ENCODE measurements around the gene GPR55. TPM values are rescaled to one million over a fixed set of nuclear protein-coding genes. Genes with fewer than 3 reads are reported as not detected.
A peak's percentile ranks its signal among the peaks of the same experiment; 100 is the strongest.
"Not testable (repeated sequence)": the region's sequence is repeated elsewhere in the genome, so short reads cannot be mapped to it uniquely, and the experiment has no call there.

GPR55 gene
- total RNA-seq (2.1 TPM), polyA plus RNA-seq (1.9 TPM)
- long read RNA-seq, donor 1 = 0 reads
- long read RNA-seq, donor 2 = 0 reads
- long read RNA-seq, donor 3 = 0 reads
- long read RNA-seq, donor 4 = 0 reads
- long read RNA-seq, donor 5 = 0 reads
- long read RNA-seq, donor 6 = 0 reads
- long read RNA-seq, donor 7 = 0 reads
- long read RNA-seq, donor 8, partial matches to known transcripts = 0 of 1 reads
- long read RNA-seq, donor 8, other reads (novel, unspliced or antisense) = 0 of 1 reads
- long read RNA-seq, donor 9 = 0 reads
- long read RNA-seq, donor 10 = 0 reads

DNA sequence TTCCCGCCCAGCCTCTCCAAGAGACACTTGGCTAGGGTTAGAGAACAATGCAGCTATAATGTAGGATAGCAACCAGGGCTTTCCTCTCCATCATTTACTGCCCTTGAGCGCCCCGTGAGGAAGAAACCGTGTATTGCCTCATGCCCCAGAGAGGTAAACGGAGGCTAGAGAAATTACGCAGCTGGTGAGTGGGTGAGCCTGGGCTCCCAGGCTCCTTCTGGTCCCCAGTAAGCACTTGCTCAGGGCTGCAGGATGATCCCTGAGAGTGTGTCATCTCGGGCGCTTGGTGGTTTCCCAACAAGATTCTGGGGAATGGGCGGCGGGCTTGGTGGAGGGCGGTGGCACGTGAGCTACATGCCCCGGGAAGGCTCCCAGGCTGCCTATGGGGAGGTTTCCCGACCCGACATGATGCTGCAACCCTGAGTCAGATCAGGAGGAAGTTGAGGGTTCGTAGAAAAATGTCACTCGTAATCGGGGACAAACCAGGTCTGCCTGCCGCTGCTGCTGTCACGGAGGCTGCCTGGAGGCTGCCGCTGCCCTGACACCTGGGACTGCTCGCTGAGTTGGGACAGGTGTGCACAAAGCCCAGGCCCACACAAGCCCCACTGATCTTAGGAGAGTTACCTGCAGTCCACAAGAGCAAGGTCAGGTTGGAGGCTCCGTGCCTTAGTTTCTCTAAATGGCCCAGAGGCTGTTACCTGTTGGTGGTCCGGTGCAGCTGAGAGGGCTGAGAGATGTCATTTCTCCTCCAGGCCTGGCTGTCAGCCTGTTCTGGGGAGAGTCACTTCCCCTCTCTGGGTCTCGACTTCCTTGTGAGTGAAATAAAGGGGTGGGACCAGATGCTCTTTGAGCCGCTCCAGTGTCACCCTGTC, at the start of gene GPR55:
TSS of gene GPR55 (minus strand) at position 773 of the 872 bp plus-strand sequence. CDS start 14,280 bp downstream, outside the sequence.
- H3K27me3 ChIP-seq (ENCODE audit: control insufficient read depth in 2 of 2, insufficient read depth in 1 of 2, low read length in 1 of 2) = peaks cover 0 to 2% of the 10 kb centered on the region in 2 donors
- H3K36me3 ChIP-seq (ENCODE audit: control insufficient read depth in 2 of 2, insufficient read depth in 2 of 2, low read length in 1 of 2) = no peaks in the 10 kb centered on the region
- H3K4me3 ChIP-seq (ENCODE audit: low read length in 2 of 2) = peak within 1 kb of the TSS in 1 of 2 donors; percentile 6
- peak in 1 of 9 donors; percentile 69 for DNase-seq (ENCODE audit: low read depth in 6 of 9, low spot score in 9 of 9)
- peaks cover 2 to 52% of the 10 kb centered on the region in 2 donors for H3K4me1 ChIP-seq (ENCODE audit: control insufficient read depth in 2 of 2, insufficient read depth in 2 of 2, low read length in 2 of 2)
- WGBS = 74% methylated on average over 26 of the region's 26 CpGs
- no peaks in the 10 kb centered on the region for H3K9me3 ChIP-seq (ENCODE audit: control insufficient read depth in 2 of 2, insufficient read depth in 1 of 2, low read length in 1 of 2)
- H3K27ac ChIP-seq (ENCODE audit: low read depth in 1 of 2, low read length in 1 of 2) = peak within 1 kb of the TSS; percentile 75 to 84

- WGBS = 74% methylated on average over 17 of the region's 17 CpGs
- no peaks in the 10 kb centered on the region for H3K9me3 ChIP-seq (ENCODE audit: control insufficient read depth in 2 of 2, insufficient read depth in 1 of 2, low read length in 1 of 2)
- H3K27me3 ChIP-seq (ENCODE audit: control insufficient read depth in 2 of 2, insufficient read depth in 1 of 2, low read length in 1 of 2) = no peaks in the 10 kb centered on the region
- H3K4me3 ChIP-seq (ENCODE audit: low read length in 2 of 2) = no peak overlapping the region
- peaks cover 3 to 20% of the 10 kb centered on the region in 2 donors for H3K4me1 ChIP-seq (ENCODE audit: control insufficient read depth in 2 of 2, insufficient read depth in 2 of 2, low read length in 2 of 2)
- H3K36me3 ChIP-seq (ENCODE audit: control insufficient read depth in 2 of 2, insufficient read depth in 2 of 2, low read length in 1 of 2) = no peaks in the 10 kb centered on the region
- peak in 2 of 9 donors; percentile 20 to 55 for DNase-seq (ENCODE audit: low read depth in 6 of 9, low spot score in 9 of 9)
- H3K27ac ChIP-seq (ENCODE audit: low read depth in 1 of 2, low read length in 1 of 2) = no peak overlapping the region
These were observed 49.3 kb upstream of the GPR55 start for GRCh38 chr2:230974096-230974913.

DNA sequence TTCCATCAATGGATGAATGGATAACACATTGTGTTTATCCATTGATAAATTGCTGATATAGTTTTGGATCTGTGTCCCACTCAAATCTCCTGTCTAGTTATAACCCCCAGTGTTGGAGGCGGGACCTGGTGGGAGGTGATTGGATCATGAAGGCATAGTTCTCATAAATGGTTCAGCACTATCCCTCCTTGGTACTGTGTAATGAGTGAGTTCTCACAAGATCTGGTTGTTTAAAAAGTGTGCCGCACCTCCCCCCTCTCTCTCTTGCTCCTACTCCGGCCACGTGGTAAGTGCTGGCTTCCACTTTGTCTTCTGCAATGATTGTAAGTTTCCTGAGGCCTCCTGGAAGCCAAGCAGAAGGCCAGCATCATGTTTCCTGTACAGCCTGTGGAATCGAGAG, 47.0 kb upstream of the GPR55 start:
- H3K36me3 ChIP-seq (ENCODE audit: control insufficient read depth in 2 of 2, insufficient read depth in 2 of 2, low read length in 1 of 2) = no peaks in the 10 kb centered on the region
- H3K9me3 ChIP-seq (ENCODE audit: control insufficient read depth in 2 of 2, insufficient read depth in 1 of 2, low read length in 1 of 2) = no peaks in the 10 kb centered on the region
- no peaks in the 10 kb centered on the region for H3K27me3 ChIP-seq (ENCODE audit: control insufficient read depth in 2 of 2, insufficient read depth in 1 of 2, low read length in 1 of 2)
- peaks cover 3 to 20% of the 10 kb centered on the region in 2 donors for H3K4me1 ChIP-seq (ENCODE audit: control insufficient read depth in 2 of 2, insufficient read depth in 2 of 2, low read length in 2 of 2)
- DNase-seq (ENCODE audit: low read depth in 6 of 9, low spot score in 9 of 9) = no peak
- no peak overlapping the region for H3K4me3 ChIP-seq (ENCODE audit: low read length in 2 of 2)
- 89% methylated on average over 5 of the region's 5 CpGs for WGBS
- H3K27ac ChIP-seq (ENCODE audit: low read depth in 1 of 2, low read length in 1 of 2) = no peak overlapping the region

DNA sequence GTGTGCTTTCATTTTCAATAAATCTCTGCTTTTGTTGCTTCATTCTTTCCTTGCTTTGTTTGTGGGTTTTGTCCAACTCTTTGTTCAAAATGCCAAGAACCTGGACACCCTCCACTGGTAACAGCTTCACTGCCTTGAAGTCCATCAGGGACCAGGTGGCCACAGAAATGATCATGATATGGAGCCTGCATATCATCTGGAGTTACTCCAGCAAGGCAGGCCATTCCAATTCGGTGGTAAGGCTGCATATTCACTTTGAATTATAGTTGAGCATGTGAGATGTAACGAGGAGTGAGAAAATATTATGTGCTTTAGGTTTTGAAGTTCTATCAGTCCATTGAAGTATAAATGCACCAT, 44.6 kb upstream of the GPR55 start:
- DNase-seq (ENCODE audit: low read depth in 6 of 9, low spot score in 9 of 9) = no peak
- Histone ChIP-seq H3K27ac (ENCODE audit: low read depth in 1 of 2, low read length in 1 of 2) (no peak overlapping the region), H3K4me1 (ENCODE audit: control insufficient read depth in 2 of 2, insufficient read depth in 2 of 2, low read length in 2 of 2) (peaks cover 3 to 11% of the 10 kb centered on the region in 2 donors), H3K9me3 (ENCODE audit: control insufficient read depth in 2 of 2, insufficient read depth in 1 of 2, low read length in 1 of 2) (no peaks in the 10 kb centered on the region), H3K4me3 (ENCODE audit: low read length in 2 of 2) (no peak overlapping the region), H3K36me3 (ENCODE audit: control insufficient read depth in 2 of 2, insufficient read depth in 2 of 2, low read length in 1 of 2) (no peaks in the 10 kb centered on the region), H3K27me3 (ENCODE audit: control insufficient read depth in 2 of 2, insufficient read depth in 1 of 2, low read length in 1 of 2) (no peaks in the 10 kb centered on the region)
- WGBS = 92% methylated on average over 2 of the region's 2 CpGs

DNA sequence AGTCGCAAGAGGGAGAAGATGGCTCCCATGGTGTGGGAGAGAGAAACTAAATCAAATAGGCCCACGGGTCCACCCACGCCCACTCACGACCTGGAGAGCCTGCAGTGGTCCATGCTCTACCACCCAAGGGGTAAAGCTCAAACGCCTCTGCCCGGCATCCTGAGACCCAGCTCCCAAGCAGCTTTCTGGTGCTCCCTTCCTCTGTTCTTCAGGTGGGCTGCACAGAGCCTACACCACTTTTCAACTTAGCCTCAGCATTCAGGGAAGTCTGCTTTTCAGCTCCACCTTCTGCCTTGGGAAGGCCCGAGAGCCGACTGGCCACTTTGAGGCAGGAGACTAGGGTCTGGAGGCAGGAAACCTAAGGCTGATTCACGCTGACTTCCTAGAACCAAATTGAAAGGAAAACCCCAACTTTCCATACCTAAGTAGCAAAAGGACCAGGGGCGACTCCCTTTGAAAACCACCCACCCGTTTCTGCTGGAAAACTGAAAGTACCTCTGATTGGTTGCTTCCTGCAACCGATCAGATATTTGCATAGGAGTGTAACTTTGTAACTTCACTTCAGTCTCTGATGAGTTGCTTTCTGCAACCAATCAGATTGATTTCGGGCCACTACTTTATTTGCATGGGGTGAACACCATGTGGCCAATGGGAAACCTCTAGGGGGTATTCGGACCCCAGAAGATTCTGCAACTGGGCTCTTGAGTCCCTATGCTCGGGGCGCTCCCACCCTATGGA, 44.0 kb upstream of the GPR55 start:
- no peaks in the 10 kb centered on the region for H3K27me3 ChIP-seq (ENCODE audit: control insufficient read depth in 2 of 2, insufficient read depth in 1 of 2, low read length in 1 of 2)
- 93% methylated on average over 16 of the region's 16 CpGs for WGBS
- no peak for DNase-seq (ENCODE audit: low read depth in 6 of 9, low spot score in 9 of 9)
- no peak overlapping the region for H3K27ac ChIP-seq (ENCODE audit: low read depth in 1 of 2, low read length in 1 of 2)
- H3K36me3 ChIP-seq (ENCODE audit: control insufficient read depth in 2 of 2, insufficient read depth in 2 of 2, low read length in 1 of 2) = no peaks in the 10 kb centered on the region
- H3K4me1 ChIP-seq (ENCODE audit: control insufficient read depth in 2 of 2, insufficient read depth in 2 of 2, low read length in 2 of 2) = peaks cover 0 to 5% of the 10 kb centered on the region in 2 donors
- no peak overlapping the region for H3K4me3 ChIP-seq (ENCODE audit: low read length in 2 of 2)
- H3K9me3 ChIP-seq (ENCODE audit: control insufficient read depth in 2 of 2, insufficient read depth in 1 of 2, low read length in 1 of 2) = peaks cover 0 to 5% of the 10 kb centered on the region in 2 donors

DNA sequence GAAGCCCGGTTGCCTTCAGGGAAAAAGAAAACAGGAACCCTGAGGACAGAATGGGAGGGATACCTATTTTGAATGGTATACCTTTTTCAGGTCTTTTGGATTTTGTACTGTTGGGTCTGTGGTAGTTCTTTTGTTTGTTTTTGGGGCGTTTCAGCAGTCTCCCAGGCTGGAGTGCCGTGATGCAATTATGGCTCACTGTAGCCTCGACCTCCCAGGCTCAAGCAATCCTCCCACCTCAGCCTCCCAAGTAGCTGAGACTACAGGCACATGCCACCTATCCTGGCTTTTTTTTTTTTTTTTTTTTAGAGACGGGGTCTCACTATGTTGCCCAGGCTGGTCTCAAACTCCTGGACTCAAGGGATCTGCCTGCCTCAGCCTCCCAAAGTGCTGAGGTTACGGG, 43.3 kb upstream of the GPR55 start:
- not testable (repeated sequence) for H3K36me3 ChIP-seq (ENCODE audit: control insufficient read depth in 2 of 2, insufficient read depth in 2 of 2, low read length in 1 of 2); H3K27ac ChIP-seq (ENCODE audit: low read depth in 1 of 2, low read length in 1 of 2); DNase-seq (ENCODE audit: low read depth in 6 of 9, low spot score in 9 of 9); H3K27me3 ChIP-seq (ENCODE audit: control insufficient read depth in 2 of 2, insufficient read depth in 1 of 2, low read length in 1 of 2); H3K4me3 ChIP-seq (ENCODE audit: low read length in 2 of 2); H3K4me1 ChIP-seq (ENCODE audit: control insufficient read depth in 2 of 2, insufficient read depth in 2 of 2, low read length in 2 of 2); H3K9me3 ChIP-seq (ENCODE audit: control insufficient read depth in 2 of 2, insufficient read depth in 1 of 2, low read length in 1 of 2)
- 97% methylated on average over 6 of the region's 6 CpGs for WGBS

DNA sequence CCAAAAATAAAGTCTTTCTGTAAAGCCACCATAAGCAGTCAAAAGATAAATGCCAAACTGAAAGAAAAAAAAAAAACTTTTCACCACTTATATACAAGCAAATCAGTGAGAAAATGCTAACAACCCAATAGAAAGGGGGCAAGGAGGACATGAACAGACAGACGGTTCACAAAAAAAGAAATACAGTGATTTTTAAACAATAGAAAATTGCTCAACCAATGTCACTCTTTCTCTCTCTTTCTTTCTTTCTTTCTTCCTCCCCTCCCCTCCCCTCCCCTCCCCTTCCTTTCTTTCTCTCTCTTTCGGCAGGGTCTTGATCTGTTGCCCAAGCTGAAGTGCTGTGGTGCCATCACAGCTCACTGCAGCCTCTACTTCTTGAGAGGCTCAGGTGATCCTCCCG, 42.1 kb upstream of the GPR55 start:
- H3K4me3 ChIP-seq (ENCODE audit: low read length in 2 of 2) = no peak overlapping the region
- H3K9me3 ChIP-seq (ENCODE audit: control insufficient read depth in 2 of 2, insufficient read depth in 1 of 2, low read length in 1 of 2) = peaks cover 0 to 8% of the 10 kb centered on the region in 2 donors
- H3K27ac ChIP-seq (ENCODE audit: low read depth in 1 of 2, low read length in 1 of 2) = no peak overlapping the region
- no peaks in the 10 kb centered on the region for H3K27me3 ChIP-seq (ENCODE audit: control insufficient read depth in 2 of 2, insufficient read depth in 1 of 2, low read length in 1 of 2)
- 96% methylated on average over 3 of the region's 3 CpGs for WGBS
- H3K36me3 ChIP-seq (ENCODE audit: control insufficient read depth in 2 of 2, insufficient read depth in 2 of 2, low read length in 1 of 2) = no peaks in the 10 kb centered on the region
- H3K4me1 ChIP-seq (ENCODE audit: control insufficient read depth in 2 of 2, insufficient read depth in 2 of 2, low read length in 2 of 2) = no peaks in the 10 kb centered on the region
- no peak for DNase-seq (ENCODE audit: low read depth in 6 of 9, low spot score in 9 of 9)

- DNase-seq (ENCODE audit: low read depth in 6 of 9, low spot score in 9 of 9) = no peak
- Histone ChIP-seq H3K4me1 (ENCODE audit: control insufficient read depth in 2 of 2, insufficient read depth in 2 of 2, low read length in 2 of 2) (no peaks in the 10 kb centered on the region), H3K9me3 (ENCODE audit: control insufficient read depth in 2 of 2, insufficient read depth in 1 of 2, low read length in 1 of 2) (peaks cover 0 to 8% of the 10 kb centered on the region in 2 donors), H3K4me3 (ENCODE audit: low read length in 2 of 2) (no peak overlapping the region), H3K27ac (ENCODE audit: low read depth in 1 of 2, low read length in 1 of 2) (no peak overlapping the region), H3K36me3 (ENCODE audit: control insufficient read depth in 2 of 2, insufficient read depth in 2 of 2, low read length in 1 of 2) (no peaks in the 10 kb centered on the region), H3K27me3 (ENCODE audit: control insufficient read depth in 2 of 2, insufficient read depth in 1 of 2, low read length in 1 of 2) (no peaks in the 10 kb centered on the region)
- WGBS = 94% methylated on average over 36 of the region's 36 CpGs
These were observed 39.2 kb upstream of the GPR55 start for GRCh38 chr2:230964136-230964730.

Data from thymus (tissue), 14 donors.